GM12865 (cell line): ENCODE results near the gene OR4K2.
"Not testable (repeated sequence)": the region's sequence is repeated elsewhere in the genome, so short reads cannot be mapped to it uniquely, and the experiment has no call there.

Source experiments
- DNase-seq: peaks from one replicate; pipeline ENCODE4 v3.0.0; 2010; ENCODE audit warnings: low read depth
- H3K4me3 ChIP-seq: 2 replicates; pipeline ENCODE4 v1.5.1; 2011; ENCODE audit warnings: mild to moderate bottlenecking, low read depth, low read length, control low read depth
- TF ChIP-seq, protein P1 (sequence below): IDR thresholded peaks from 2 replicates; pipeline ENCODE4 v1.5.1; 2011; ENCODE audit warnings: low read length, control low read depth, low read depth, inconsistent platforms; ENCODE audit not compliant: insufficient read depth; ENCODE audit errors: missing control alignments

The OR4K2 gene, protein sequence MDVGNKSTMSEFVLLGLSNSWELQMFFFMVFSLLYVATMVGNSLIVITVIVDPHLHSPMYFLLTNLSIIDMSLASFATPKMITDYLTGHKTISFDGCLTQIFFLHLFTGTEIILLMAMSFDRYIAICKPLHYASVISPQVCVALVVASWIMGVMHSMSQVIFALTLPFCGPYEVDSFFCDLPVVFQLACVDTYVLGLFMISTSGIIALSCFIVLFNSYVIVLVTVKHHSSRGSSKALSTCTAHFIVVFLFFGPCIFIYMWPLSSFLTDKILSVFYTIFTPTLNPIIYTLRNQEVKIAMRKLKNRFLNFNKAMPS

DNA sequence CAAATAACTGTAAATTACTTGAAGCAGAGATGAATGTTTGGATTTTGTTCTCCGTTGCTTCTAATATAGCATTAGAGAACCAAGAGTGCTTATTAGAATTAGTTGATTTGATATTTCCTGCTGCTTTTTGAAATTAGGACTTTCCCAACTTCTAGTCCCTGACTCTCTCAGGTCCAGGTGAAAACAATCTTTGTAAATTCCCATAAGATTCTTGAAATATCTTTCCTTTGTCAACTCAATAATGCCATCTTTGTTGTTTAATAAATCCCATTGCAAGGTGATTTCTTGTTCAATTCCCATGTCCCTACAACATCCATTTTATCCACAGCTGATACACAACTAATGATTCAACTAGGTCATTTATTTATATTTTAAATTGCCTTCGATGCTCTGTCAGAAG is at the start of gene OR4K2:
Gene OR4K2 (plus strand): TSS at position 301 of the 400 bp plus-strand sequence. CDS start 1,126 bp downstream, outside the sequence.
- TF ChIP-seq, protein P1, sequence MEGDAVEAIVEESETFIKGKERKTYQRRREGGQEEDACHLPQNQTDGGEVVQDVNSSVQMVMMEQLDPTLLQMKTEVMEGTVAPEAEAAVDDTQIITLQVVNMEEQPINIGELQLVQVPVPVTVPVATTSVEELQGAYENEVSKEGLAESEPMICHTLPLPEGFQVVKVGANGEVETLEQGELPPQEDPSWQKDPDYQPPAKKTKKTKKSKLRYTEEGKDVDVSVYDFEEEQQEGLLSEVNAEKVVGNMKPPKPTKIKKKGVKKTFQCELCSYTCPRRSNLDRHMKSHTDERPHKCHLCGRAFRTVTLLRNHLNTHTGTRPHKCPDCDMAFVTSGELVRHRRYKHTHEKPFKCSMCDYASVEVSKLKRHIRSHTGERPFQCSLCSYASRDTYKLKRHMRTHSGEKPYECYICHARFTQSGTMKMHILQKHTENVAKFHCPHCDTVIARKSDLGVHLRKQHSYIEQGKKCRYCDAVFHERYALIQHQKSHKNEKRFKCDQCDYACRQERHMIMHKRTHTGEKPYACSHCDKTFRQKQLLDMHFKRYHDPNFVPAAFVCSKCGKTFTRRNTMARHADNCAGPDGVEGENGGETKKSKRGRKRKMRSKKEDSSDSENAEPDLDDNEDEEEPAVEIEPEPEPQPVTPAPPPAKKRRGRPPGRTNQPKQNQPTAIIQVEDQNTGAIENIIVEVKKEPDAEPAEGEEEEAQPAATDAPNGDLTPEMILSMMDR: no peak
- H3K4me3 ChIP-seq: no peak within 1 kb of the TSS
- no peak for DNase-seq

DNA sequence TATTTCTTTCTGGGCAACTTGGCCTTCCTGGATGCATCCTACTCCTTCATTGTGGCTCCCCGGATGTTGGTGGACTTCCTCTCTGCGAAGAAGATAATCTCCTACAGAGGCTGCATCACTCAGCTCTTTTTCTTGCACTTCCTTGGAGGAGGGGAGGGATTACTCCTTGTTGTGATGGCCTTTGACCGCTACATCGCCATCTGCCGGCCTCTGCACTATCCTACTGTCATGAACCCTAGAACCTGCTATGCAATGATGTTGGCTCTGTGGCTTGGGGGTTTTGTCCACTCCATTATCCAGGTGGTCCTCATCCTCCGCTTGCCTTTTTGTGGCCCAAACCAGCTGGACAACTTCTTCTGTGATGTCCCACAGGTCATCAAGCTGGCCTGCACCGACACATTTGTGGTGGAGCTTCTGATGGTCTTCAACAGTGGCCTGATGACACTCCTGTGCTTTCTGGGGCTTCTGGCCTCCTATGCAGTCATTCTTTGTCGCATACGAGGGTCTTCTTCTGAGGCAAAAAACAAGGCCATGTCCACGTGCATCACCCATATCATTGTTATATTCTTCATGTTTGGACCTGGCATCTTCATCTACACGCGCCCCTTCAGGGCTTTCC is 47.2 kb upstream of the OR4K2 start:
- not testable (repeated sequence) for DNase-seq, H3K4me3 ChIP-seq

DNA sequence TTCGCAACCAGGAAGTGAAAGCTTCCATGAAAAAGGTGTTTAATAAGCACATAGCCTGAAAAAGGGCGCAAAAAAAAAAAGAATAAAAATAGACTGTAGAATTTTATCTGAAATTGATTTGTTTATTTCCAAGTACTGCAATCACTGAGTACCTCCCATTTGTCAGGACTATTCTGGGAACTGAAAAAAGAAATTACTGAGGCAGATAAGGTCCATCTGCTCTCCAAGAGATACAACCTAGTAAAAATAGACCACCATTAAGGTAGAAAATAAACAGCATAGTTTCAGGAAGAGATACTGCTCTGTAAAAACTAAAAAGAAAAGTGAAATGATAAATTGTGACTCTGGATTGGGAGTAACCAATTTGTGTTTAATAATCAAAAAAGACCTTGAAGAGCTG is 46.6 kb upstream of the OR4K2 start:
- TF ChIP-seq, protein P1: no peak
- no peak overlapping the region for H3K4me3 ChIP-seq
- no peak for DNase-seq

GRCh38 chr14:19834203-19834848 is 40.6 kb upstream of the OR4K2 start:
- DNase-seq, H3K4me3 ChIP-seq: not testable (repeated sequence)

GRCh38 chr14:19838433-19838832 is 36.5 kb upstream of the OR4K2 start:
- TF ChIP-seq, protein P1: no peak
- no peak for DNase-seq
- no peak overlapping the region for H3K4me3 ChIP-seq

DNA sequence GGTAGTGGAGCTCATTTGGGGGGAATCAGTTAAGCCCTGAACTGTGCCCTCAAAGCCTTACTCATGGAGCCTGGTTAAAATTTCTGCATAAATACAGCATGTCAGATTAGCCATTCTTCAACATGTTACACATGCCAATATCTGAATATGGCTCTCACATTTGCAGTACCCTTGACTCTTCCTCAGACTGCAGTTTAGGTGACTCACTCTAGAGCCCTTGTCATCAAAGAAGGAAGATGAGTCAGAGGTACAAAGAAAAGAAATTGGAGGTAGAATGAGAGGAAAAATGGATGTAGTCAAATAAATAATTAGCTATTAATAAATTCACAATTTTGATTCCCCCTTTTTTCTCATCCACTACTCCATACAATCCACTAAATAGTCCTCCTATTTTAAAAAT is 23.6 kb upstream of the OR4K2 start:
- no peak overlapping the region for H3K4me3 ChIP-seq
- TF ChIP-seq, protein P1: no peak
- DNase-seq: no peak

- not testable (repeated sequence) for DNase-seq, H3K4me3 ChIP-seq
Measured at GRCh38 chr14:19866061-19866669, 8.8 kb upstream of the OR4K2 start.

DNA sequence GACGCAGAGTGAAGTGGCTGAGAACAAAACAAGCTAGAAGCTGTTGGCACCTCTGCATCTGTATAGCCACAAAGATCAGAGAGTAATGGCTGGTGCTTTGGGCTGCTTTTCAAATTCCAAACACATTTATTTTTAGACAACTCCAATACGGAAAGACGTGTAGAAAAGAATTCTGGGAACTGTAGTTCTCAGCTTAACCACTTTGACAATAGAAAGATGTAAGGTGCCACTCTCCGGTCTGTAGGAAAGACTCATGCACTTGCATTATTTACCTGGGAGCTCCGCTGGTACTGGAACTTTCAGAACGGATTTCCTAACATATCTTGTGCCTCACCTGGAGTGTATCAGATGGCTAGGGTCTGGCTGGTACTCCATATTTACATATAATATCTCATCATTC is 1.8 kb upstream of the OR4K2 start:
- no peak for DNase-seq
- no peak overlapping the region for H3K4me3 ChIP-seq
- TF ChIP-seq, protein P1: no peak
